Gastroesophageal sphincter (tissue), 4 donors: ENCODE data around the gene SHBG. TPM values are rescaled to one million over a fixed set of nuclear protein-coding genes. Genes with fewer than 3 reads are reported as not detected.

Experiments used
- ATAC-seq: fragments of 150-250 bp; one replicate; pipeline ENCODE4 v1.9.1; 2016; ENCODE audit warnings: mild to moderate bottlenecking, moderate library complexity
- H3K27ac ChIP-seq, 4 donors: fragments of 200-600 bp; sonication (generic) in 3 of 4; 1 replicate in 3 of 4; 2 replicates in 1 of 4; pipeline ENCODE4 v1.5.1; 2016 to 2019
- H3K27me3 ChIP-seq: fragments of 200-600 bp; sonication (generic); one replicate; pipeline ENCODE4 v1.5.1; 2019
- H3K36me3 ChIP-seq, 2 donors: fragments of 200-600 bp; sonication (generic); one replicate each; pipeline ENCODE4 v1.5.1; 2019; ENCODE audit warnings: control low read depth in 1 of 2
- H3K4me1 ChIP-seq, 3 donors: fragments of 200-600 bp; sonication (generic); 1 replicate in 2 of 3; 2 replicates in 1 of 3; pipeline ENCODE4 v1.5.1; 2016 to 2019; ENCODE audit warnings: control low read depth in 2 of 3
- H3K4me3 ChIP-seq, 2 donors: fragments of 200-600 bp; sonication (generic); one replicate each; pipeline ENCODE4 v1.5.1; 2019; ENCODE audit warnings: mild to moderate bottlenecking in 1 of 2, moderate library complexity in 1 of 2
- H3K9me3 ChIP-seq, 3 donors: fragments of 200-600 bp; sonication (generic); one replicate each; pipeline ENCODE4 v1.5.1; 2017 to 2019; ENCODE audit warnings: control low read depth in 2 of 3
- EP300 ChIP-seq: sonication (generic); formaldehyde crosslinking; IDR thresholded peaks from one replicate; pipeline ENCODE4 v1.6.1; 2017; ENCODE audit warnings: antibody characterized with exemption, mild to moderate bottlenecking
- POLR2A ChIP-seq, 2 donors: fragments of 450-650 bp; IDR thresholded peaks; one replicate each; pipeline ENCODE4 v1.6.1; 2017; ENCODE audit warnings: antibody characterized with exemption in 2 of 2, mild to moderate bottlenecking in 2 of 2, moderate library complexity in 1 of 2
- POLR2AphosphoS5 ChIP-seq: sonication (generic); formaldehyde crosslinking; IDR thresholded peaks from one replicate; pipeline ENCODE4 v1.6.1; 2017; ENCODE audit warnings: antibody characterized with exemption
- WGBS, 2 donors: methylation state at CpG; one replicate each; pipeline ENCODE4 v1.1.5; 2018; ENCODE audit warnings: low coverage in 1 of 2; 5-methylcytosine and 5-hydroxymethylcytosine counted together
- total RNA-seq, 4 donors: library from RNA; depleted of rRNA; stranded (reverse); fragments of >200 nt; gene quantifications; one replicate each; pipeline ENCODE4 v1.1.0, GENCODE V29; 2016
- TF ChIP-seq, protein P1 (sequence below), 4 experiments: fragments of 200-600 bp in 2 of 4; fragments of 450-650 bp in 2 of 4; sonication (generic) in 1 of 4; IDR thresholded peaks; one replicate each; pipeline ENCODE4 v1.5.1; 2017 to 2019; ENCODE audit warnings: antibody characterized with exemption in 4 of 4, mild to moderate bottlenecking in 2 of 4, moderate library complexity in 2 of 4

SHBG gene
- total RNA-seq, 4 donors from 2014 or later: 0.40 to 3.0 TPM; not detected in 2

DNA sequence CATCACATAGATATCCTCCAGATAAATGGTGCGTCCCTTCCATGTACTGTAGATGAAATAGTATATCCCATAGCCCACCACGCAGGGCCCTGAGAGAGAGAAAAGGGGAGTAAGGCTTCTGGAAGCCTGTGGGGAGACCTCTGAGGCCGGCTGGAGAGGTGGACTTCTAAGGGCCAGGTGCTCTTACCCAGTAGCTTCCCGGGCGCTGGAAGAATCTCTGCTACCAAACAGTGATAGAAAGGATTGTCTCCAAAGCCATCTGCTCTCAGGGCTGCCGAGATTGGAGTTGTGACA, 3.0 kb upstream of the SHBG start:
- 0 to 23% methylated on average over 3 to 4 of the region's 6 CpGs for WGBS, 2 donors
- no peak for ATAC-seq

DNA sequence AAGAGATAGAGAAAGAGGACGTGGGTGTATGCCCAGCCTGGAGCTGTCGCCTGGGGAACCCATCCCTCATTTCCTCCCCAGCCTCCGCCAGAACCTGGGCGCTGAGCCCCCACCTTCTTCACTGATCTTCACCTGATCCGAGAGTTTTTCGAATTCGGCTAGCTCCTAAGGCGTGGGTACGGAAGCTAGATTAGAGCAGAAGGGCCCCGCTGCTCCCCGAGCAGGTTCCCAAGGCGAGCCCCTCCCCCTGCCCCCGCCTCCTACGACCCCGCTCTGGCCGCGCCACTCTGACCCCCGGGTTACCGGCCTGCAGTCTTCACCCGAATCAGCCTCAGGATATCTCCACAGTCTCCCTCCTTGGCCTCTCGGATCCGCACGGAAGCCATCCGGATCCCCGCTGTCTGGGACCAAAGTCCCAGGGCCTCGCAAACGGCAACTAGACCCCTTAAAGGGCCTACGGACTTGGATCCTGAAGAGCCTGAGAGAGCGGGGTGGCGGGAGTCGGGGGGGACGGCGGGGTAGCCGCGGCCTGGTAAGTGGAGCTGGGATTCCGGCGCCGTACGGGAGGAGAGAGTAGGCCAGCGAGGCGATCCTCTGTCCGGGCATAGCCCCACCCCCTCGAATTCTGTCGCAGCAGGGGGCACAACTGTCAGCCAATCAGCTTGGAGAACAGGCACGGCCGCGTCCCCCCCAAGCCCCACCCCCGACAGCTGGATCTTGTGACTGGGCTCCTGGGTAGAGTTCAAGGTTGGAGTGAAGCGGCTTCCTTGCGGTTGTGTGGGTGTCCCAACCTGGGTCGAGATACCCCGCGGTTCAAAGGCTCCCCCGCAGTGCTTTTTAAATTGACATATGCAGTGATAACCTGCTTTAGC, 2.4 kb upstream of the SHBG start, which contains the start of gene SAT2:
Gene SAT2 (minus strand): TSS at position 572 of the 872 bp plus-strand sequence. CDS start 186 bp downstream, at position 386.
- 0% methylated on average over 11 to 19 of the region's 54 CpGs for WGBS, 2 donors

More for the DNA sequence above, 3.0 kb upstream of the SHBG start:
- H3K4me1 ChIP-seq: peaks cover 0 to 18% (median 7%) of the 10 kb centered on the region in 3 donors
- peak overlapping the region; percentile 68 to 71 for H3K4me3 ChIP-seq
- peaks cover 0 to 13% of the 10 kb centered on the region in 2 donors for H3K36me3 ChIP-seq
- H3K9me3 ChIP-seq: no peaks in the 10 kb centered on the region
- H3K27me3 ChIP-seq: no peaks in the 10 kb centered on the region
- TF ChIP-seq, protein P1, sequence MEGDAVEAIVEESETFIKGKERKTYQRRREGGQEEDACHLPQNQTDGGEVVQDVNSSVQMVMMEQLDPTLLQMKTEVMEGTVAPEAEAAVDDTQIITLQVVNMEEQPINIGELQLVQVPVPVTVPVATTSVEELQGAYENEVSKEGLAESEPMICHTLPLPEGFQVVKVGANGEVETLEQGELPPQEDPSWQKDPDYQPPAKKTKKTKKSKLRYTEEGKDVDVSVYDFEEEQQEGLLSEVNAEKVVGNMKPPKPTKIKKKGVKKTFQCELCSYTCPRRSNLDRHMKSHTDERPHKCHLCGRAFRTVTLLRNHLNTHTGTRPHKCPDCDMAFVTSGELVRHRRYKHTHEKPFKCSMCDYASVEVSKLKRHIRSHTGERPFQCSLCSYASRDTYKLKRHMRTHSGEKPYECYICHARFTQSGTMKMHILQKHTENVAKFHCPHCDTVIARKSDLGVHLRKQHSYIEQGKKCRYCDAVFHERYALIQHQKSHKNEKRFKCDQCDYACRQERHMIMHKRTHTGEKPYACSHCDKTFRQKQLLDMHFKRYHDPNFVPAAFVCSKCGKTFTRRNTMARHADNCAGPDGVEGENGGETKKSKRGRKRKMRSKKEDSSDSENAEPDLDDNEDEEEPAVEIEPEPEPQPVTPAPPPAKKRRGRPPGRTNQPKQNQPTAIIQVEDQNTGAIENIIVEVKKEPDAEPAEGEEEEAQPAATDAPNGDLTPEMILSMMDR (IDR thresholded peaks at IDR 0.05): no peak
- TF ChIP-seq POLR2A (IDR thresholded peaks at IDR 0.05) (no peak), EP300 (no peak), POLR2AphosphoS5 (no peak)
- H3K27ac ChIP-seq: peak overlapping the region; percentile 86 to 96 (median 93)

GRCh38 chr17:7631398-7632380, 1.8 kb downstream of the SHBG start:
- Histone ChIP-seq H3K27ac (no peak overlapping the region), H3K4me3 (no peak overlapping the region), H3K4me1 (peaks cover 0 to 11% (median 5%) of the 10 kb centered on the region in 3 donors), H3K9me3 (no peaks in the 10 kb centered on the region), H3K27me3 (no peaks in the 10 kb centered on the region), H3K36me3 (no peaks in the 10 kb centered on the region)
- 69 to 76% methylated on average over 5 to 7 of the region's 11 CpGs for WGBS, 2 donors
- TF ChIP-seq, protein P1 (IDR thresholded peaks at IDR 0.05): no peak
- TF ChIP-seq EP300 (no peak), POLR2A (IDR thresholded peaks at IDR 0.05) (no peak), POLR2AphosphoS5 (no peak)
- ATAC-seq: no peak

More for the DNA sequence above, 2.4 kb upstream of the SHBG start, which contains the start of gene SAT2:
- Histone ChIP-seq H3K27me3 (no peaks in the 10 kb centered on the region), H3K27ac (peak within 1 kb of the TSS; percentile 86 to 96 (median 93)), H3K36me3 (peaks cover 0 to 13% of the 10 kb centered on the region in 2 donors), H3K4me3 (peak within 1 kb of the TSS; percentile 68 to 71), H3K4me1 (peaks cover 0 to 18% (median 7%) of the 10 kb centered on the region in 3 donors), H3K9me3 (no peaks in the 10 kb centered on the region)
- TF ChIP-seq EP300: no peak
- peak; percentile 68 to 85 for TF ChIP-seq POLR2A (IDR thresholded peaks at IDR 0.05)
- TF ChIP-seq POLR2AphosphoS5: peak; percentile 84
- TF ChIP-seq, protein P1 (IDR thresholded peaks at IDR 0.05): peak in 1 of 4 experiments; percentile 5
- peak; percentile 99 for ATAC-seq

- WGBS, 2 donors: 28 to 55% methylated on average over 5 to 6 of the region's 6 CpGs
- peaks cover 0 to 7% (median 2%) of the 10 kb centered on the region in 3 donors for H3K4me1 ChIP-seq
Observed at GRCh38 chr17:7632492-7632894, 2.6 kb downstream of the SHBG start.

More at GRCh38 chr17:7632492-7632894, 2.6 kb downstream of the SHBG start:
- no peaks in the 10 kb centered on the region for H3K36me3 ChIP-seq
- ATAC-seq: no peak
- H3K27ac ChIP-seq: no peak overlapping the region
- H3K4me3 ChIP-seq: no peak overlapping the region
- no peaks in the 10 kb centered on the region for H3K9me3 ChIP-seq
- H3K27me3 ChIP-seq: no peaks in the 10 kb centered on the region
- TF ChIP-seq POLR2AphosphoS5 (no peak), POLR2A (IDR thresholded peaks at IDR 0.05) (no peak), EP300 (no peak)
- TF ChIP-seq, protein P1 (IDR thresholded peaks at IDR 0.05): peak in 3 of 4 experiments; percentile 54 to 57 (median 55)
